Measurements from ENCODE around the gene WNT7B.

Gene WNT7B

DNA sequence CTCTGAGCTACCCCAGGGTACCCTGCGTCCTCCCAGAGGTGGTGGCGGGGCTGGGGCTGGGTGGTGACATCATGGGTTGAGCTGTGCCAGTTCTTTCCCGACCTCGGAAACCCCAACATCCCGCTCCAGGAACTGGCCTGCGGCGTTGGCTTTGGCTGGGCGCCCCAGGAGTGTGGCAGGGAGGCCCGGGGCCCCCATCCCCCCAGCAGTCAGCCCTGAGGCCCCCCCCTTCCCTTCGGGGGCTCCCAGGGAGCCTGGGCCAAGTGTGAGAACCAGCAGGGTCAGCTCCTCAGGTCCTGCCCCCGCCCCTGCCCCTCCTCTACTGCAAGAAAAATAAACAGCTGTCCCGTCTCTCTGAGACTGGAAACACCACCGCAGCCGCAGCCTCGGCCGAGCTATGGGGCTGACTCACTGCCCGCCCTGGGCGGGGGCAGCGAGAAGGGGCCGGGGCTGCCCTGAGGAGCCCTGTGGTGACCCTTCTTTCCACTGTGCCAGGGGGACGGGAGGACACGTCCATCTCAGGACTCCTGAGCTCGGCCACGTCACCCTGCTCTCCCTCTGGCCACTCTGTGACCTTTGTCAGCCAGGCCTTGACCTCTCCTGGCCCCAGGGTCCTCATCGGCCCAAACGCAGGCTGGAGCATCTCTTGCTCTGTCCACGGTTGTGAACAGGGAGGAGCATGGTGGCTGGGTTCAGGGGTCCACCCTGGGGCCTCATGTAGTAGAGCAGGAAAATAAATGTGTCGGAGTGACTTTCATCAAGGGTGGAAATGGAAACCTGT is 73.4 kb downstream of the WNT7B start:
- no peak for DNase-seq

DNA sequence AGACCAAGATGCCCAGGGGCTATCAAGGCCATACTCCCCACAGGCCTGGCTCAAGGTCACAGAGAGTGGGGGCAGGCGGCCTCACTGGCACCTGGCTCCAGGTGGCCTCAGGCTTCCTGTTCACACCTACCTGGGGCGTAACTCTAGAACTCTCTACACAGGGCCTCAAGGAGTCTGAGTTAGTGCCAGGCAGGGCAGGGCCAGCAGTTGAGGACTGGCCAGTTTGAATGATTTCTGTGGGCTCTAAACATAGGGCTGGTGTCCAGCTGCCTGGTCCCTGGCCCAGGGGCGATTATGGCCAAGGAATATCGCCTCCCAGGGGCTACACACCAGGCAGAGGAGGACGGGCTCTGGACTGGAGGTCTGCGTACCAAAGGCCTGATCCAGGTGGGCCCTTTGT is 79.2 kb downstream of the WNT7B start:
- DNase-seq = no peak

DNA sequence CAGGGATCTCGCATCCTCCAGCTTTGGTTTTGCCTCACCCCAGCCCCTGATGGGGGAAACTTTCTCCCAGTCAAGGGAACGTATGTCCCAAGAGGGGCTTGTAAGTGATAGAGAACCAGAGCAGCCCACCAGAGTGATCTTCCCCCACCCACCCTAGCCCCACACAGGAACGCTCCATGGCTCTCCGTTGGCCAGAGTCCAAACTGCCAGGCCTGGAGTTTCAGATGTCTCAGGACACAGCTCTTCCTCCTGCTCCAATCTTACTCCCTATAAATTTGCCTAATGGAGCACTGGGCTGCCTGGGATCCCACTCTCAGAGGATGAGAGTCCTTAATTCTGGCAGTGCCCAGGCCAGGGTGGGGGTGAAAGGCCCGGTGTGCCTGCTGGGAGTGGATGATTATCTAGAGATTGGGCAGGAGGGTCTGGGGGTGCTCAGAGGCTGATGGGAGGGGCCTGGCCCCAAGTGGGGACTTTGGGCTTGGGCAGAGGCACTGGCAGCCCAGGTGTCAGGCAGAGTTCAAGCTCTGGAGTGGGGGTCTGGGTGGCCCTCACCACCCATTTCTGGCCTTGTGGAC is 79.9 kb downstream of the WNT7B start:
- DNase-seq = no peak

DNA sequence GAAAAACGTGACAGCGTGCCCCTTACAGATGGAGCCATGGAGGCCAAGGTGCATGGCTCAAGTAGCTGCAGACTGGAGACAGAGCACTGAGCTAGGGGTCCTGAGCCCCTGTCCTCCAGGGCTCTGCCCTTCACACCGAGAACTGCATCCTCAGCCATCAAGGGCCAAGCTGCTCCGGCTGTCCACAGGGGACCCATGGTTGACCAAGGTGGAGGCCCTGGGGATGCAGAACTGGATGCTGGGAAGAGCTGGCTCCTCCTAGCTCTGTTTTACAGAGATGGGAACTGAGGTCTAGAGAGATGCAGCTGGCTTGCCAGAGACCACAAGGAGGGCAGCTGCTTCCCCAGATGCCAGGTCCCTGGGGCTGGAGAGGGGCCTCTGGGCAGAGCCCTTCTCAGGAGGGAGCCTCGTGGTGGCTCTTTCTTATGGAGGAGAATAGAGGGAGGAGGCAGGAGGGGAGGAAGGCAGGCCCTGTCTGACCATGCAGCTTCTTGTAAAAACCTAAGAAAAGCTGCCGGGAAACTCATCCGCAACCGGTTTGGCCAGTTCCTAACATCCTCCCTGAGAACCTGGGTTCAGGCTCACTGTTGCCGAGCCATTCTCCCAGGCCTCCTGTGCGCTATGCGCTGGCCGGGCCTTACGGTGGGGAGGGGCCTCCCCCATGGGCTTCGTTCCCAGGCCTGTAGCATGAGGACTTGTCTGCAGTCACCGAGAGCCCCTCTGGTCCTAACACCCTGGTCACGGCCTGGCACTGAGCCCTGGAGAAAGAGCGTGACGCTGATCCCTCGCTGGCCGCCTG is 80.6 kb downstream of the WNT7B start:
- no peak for DNase-seq

DNA sequence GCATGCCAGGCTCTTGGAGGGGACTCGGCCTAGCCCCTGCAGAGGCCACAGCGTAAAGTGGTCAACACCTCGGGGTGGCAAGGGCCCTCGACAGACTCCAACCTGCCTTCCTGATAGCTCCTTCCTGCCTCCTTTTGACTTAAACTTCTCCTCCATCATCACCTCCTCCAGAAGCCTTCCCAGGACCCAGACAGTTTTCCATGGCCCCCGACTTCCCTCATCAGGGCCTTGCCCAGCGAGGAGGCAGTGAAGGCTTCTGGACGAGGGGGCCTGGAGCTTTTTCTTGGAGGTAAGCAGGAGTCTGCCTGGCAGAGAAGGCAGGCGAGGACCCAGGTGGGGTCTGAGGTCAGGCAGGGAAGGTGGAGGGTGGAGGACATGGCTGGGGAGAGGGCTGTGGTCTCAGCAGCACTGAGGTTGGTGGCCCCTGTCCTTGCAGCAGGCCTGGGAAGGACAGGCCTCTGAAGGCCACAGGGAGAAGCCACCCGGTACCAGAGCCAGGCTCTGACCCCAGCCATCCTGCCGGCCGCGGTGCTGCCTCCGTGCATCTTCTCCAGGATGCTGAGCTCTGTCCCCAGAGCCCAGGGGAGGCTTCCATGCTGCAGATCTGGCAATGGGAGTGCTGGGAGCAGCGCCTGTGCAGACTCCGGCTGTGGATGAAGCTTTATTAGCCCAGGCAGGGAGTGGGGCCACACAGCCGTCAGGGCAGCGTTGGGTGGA is 81.4 kb downstream of the WNT7B start:
- no peak for DNase-seq

DNA sequence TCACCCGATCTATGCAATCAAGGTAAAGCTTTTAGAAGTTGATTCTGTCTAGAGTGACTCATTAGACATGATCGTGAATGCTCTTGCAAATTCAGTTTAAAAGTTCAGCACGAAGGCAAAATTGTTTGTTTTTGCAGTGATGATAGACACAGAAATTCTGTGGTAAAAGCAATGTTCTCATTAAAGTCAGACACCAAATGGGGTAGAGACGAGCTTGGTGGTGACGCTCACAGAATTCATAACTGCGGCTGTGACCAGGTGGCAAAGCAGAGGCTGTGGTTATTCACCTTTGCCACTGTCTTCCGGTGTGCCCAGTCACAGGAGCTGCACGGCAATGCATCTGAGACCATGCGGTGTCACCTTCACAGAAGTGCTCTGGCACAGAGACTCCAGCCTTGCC is 83.4 kb downstream of the WNT7B start:
- no peak for DNase-seq

DNA sequence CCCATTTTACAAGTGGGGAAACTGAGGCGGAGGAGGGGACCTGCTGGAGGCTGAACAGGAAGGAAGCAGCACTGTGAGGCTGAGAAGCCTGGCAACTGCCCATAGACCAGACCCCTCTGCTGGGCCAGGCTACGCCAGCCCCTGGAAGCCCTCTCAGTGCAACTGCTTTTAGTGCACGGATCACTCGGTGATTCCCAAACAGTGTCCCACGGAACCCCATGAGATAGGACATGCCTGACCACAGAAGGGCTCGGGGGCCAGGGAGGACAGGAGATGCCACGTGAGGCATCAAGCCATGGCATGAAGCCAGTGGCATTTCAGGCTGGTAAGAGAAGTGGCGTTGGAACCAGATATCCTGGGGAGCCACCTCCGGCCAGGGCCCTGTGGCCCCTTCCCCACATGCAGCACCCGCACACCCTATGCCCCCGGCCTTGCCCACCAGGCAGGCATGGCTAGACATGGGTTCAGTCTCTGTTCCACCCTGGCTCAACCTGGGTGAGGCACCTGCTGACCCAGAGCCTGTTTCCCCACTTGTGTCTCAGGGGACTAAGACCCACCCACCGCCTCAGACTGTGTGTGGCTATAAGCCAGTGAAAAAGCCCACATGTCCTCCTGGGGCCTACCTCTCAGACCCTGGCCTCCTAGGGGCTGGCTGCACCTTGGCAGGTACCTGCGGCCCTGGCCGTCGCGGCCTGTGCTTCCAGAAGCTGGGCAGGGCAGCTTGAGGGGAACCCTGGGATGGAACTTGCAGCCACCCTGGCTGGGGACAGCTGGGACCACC is 84.1 kb downstream of the WNT7B start:
- DNase-seq = no peak

DNA sequence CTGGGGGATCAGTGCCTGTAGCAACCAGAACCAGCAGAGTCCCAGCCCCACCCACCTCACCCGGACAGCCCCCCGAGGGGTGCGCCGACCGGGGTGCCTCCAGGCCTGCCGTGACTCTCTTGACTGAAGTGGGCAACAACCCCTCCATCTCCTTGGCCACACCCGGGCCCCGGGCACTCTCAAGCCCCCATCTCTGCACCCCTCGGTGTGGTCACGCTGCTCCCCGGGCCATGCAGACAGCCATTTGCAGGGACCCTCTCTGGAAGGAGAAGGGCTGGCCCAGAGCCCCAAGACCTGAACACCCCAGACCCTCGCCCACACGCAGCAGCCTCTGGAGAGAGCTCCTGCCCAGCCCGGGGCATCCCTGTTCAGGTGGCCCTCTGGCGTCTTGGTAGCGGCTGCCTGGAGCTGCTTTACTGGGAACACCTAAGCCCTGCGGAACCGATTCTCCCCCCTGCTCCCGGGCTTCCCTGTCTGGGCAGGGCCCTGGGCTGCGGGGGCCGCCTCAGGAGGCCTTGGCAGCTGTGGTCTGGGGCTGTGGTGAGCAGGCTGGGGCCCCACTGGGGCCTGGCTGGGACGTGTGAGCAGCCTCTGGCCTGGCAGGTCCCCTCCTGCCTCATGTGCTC is 84.9 kb downstream of the WNT7B start:
- no peak for DNase-seq

DNA sequence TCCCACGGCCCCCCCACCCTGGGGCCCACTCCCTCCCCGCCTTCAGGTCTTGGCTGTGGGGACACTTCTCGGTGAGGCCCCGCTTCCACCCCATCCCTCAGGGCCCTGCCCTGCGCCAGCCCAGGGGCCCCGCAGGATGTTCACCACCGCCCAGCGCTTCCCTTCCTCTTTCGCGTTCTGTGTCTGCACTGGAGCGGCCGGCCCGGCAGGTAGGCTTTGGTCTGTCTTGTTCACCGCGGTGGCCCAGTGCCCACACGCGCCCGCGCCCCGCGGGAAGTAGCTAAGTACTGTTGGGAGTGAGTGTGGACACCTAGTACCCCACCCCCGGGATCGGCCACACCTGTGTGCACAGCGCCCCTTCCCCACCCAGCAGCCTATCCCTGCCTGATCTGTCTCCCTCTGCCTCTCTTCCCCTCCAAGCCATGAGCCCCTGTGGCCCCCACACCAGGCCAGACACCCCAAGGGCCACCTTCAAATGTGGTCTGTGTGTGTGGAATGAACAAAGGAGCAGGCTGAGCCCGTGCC is 85.4 kb downstream of the WNT7B start:
- DNase-seq = no peak

DNA sequence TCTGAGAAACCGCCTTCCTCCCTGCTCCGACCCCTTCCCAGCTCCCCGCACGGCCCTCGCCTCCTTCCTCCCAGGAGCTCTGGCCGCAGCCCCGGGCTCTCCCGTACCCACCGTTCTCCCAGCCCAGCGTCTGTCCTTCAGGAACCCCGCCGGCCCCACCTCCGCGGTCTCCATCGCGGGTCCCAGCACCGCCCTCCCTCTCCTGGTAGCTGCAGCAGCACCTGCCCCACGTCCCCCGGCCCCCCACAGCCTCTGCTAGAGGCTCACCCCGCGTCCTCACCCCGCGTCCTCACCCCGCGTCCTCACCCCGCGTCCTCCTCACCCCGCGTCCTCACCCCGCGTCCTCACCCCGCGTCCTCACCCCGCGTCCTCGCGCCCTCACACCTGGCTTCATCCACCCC is 85.9 kb downstream of the WNT7B start:
- DNase-seq = no peak

DNA sequence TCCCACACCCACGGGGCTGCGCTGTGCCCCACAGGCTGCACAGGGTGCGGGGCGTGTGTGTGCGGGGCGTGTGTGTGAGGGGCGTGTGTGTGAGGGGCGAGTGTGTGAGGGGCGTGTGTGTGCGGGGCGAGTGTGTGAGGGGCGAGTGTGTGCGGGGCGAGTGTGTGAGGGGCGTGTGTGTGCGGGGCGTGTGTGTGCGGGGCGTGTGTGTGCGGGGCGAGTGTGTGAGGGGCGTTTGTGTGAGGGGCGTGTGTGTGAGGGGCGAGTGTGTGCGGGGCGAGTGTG is 86.7 kb downstream of the WNT7B start:
- no peak for DNase-seq

DNA sequence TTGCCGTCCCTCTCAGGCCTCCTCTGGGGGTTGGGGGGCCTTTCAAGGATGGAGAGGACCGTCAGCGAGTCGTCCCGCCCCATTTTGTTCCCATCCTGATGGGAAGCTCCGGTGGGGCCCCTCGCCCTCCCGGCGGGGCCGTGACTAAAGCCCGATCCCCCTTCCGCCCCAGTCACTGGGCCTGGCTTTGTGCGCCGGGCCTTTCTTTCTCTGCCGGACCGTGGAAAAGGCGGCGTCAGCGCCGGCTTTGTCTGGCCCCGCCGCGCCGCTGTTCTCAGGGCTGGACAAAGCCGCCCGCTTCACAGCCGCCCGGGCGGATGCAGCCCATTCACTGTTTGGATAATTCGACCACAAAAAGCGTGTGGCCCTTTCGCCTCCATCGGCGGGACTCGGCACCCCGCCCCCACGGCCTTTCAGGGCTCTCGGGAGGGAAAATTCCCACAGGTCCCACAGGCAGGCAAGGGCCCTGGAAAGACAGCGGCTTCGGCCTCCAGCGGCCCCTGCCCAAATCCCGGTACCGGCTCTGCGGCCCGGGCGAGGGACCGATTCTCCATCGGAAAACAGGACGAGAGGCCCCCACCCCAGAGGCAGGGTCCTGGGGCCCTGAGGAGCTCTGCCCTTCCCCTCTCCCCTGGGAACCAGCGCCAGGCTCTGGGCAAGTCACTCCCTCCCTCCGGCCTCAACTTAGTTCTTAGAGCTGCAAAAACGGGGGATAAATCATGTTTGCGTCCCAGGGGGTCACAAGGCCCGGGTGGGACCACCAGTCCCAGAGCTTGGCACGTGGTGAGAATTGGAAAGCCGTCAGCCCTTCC is 87.2 kb downstream of the WNT7B start:
- no peak for DNase-seq

DNA sequence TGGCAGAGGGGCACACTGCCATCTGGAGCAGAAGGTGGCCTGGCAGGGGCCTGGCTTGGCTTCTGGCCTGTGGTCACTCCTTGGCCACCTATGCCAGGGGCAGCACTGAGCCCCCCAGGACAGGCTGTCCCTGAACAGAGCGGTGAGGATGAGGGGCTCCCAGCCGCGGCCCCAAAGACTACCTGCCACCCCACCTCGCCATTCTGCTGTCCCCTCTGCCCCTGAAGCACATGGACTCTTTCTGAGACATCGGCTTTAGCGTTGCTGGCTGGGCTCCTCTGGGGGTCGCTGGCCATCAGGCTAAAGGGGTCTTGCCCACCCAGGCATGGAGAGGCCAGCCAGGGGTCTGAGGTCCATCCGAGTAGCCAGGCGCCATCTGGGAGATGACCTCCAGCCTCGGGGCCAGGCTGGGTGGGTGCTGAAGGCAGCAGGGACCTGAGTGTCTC is 87.8 kb downstream of the WNT7B start:
- DNase-seq = no peak

DNA sequence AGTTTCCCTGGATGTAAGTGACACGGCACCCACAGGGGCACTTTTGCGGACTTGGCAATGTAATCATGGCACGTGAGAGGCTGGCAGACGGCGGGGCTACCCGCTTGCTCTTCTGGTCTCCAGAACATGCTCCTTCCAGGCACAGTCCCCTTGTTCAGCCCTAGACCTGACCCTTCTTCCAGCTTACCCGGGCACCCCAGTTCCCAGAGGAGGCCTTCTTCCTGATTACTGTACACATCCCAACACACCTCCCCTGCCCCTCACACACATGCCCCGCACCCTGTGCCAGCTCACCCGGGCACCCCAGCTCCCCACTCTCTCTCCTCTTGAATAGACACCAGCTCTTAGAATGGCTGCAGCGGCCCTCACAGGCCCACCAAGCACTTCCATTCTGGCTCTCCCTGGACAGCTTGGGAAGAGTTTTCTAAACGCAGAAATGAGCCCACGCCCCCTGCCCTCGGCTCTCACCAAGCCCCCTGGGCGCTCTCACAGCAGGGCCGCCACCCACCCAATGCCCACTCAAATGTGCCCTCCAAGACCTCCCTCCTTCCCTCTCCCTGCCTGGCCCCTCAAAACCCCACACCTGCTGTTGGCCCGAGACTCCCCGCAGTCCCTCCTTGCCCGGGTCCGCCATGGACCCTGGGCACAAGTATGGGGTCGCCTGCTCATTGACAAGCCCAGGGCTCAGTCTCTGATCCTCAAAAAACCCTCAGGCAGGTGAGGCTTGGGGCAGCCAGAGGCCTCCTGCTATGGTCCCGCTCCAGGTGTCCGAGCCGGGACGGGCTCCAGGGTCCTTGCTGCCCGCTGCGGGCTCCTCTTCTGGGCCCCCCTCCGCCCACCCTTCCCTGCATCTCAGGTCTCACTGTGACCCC is 88.5 kb downstream of the WNT7B start:
- DNase-seq = no peak

DNA sequence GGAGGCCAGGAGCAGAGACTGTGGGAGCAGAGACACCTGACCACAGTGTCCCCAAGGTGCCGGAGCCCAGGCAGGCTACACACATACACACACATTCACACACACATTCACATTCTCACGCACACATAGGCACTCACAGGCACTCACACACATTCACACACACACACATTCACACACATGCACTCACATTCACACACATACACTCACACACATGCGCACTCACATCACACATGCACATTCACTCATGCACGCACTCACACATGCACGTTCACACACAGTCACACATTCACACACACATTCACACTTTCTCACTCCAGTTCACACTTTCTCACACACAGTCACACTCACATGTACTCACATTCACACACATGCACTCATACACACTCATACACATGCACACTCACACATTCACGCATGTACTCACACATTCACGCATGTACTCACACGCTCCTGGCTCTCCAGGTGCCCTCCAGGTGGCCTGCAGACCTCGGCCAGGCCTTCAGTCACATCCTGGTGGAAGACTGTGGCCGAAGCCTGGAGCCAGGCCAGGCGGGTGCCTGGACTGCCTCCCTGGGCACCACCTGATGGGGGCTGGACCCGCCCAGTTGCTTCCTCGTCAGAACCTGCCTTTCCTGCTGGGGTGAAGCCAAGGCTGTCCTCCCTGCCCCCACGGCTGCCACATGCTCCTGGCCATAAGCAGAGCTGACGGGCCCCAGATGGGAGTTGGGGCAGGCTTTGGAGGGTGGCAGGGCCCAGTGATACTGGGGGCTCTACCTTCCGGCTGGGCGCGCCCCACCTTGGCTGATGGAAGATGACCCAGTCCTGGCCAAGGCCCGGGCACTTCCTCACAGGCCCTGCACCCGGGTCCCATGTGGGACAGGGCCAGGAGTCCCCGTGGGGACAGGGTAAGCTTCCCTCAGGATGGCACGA is 89.5 kb downstream of the WNT7B start:
- DNase-seq = no peak

DNA sequence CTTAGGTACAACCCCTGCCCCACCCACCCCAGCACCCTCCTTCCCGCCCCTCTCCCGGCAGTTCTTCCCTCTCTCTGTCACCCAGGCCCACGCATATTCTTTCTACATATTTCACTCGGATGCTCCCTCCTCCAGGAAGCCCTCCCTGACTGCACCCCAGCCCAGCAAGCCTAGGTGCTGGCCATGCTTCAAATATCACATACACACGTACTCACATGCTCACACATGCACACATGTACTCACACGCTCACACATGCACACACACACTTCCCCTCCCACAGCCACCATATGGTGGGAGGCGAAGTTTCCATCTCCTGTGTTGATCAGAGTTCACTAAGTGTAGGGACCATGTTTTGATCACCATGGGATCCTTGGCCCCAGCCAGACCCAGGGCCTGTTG is 90.4 kb downstream of the WNT7B start:
- no peak for DNase-seq

DNA sequence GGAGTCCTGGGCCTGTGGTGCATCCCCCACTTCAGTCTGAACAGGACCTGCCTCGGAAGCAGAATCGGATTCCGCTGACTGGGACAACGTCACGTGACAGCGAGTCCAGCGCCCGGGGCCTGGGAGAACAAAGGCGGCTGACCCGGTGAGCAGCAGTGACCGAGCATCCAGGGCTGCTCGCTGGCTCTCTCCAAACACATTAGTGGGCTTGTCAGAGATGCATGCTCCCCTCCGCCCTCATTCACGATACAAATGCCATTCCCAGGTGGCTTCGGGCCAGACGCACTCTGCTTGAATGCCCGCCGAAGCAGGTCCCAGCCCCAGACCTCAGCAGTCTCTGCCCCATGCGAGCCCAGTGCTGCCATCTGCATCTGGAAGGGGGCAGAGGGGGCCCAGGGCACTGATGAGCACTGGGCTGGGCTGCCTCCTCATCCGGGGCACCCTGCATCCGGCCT is 91.0 kb downstream of the WNT7B start:
- DNase-seq = no peak

DNA sequence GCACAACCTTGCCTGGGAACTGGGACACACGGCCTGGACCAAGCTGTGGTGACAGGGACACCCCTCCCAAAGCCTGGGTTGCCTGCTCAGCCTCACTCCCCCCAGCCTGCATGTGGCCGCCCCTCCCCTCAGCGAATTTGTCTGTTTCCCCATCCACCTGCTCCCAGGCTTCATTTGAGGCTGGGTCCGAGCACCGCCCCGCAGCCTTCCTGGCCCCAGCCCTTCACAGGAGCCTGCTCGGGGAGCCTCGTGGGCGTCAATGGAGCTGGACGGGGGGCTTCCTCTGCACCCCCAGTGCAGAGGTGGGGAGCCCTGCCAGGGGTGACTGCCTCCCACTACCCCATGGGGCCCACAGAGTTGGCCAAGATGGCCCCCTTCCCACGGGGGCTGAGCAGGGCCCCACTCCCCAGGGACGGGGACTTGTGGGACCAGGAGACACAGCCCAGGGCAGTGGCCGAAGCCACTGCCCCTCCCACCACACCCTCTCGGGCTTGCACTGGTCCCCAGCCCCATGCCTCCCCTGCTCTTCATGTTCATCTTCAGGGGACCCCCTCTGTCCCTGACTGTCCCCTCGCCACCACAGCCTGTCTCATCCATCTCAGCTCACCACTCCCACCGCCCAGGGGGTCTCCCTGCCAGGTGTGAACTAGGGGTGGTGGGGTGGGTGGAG is 91.7 kb downstream of the WNT7B start:
- no peak for DNase-seq
